HG03354 (cell line): ENCODE data around the gene SSR1.
A peak's percentile ranks its signal among the peaks of the same experiment; 100 is the strongest.

ENCODE experiments used
- ATAC-seq: cut with Tn5 transposase; IDR thresholded peaks from one replicate; pipeline ENCODE4 v1.9.1; 2021; ENCODE audit warnings: mild to moderate bottlenecking; ENCODE audit not compliant: unreplicated experiment, poor library complexity, severe bottlenecking

SSR1 gene

DNA sequence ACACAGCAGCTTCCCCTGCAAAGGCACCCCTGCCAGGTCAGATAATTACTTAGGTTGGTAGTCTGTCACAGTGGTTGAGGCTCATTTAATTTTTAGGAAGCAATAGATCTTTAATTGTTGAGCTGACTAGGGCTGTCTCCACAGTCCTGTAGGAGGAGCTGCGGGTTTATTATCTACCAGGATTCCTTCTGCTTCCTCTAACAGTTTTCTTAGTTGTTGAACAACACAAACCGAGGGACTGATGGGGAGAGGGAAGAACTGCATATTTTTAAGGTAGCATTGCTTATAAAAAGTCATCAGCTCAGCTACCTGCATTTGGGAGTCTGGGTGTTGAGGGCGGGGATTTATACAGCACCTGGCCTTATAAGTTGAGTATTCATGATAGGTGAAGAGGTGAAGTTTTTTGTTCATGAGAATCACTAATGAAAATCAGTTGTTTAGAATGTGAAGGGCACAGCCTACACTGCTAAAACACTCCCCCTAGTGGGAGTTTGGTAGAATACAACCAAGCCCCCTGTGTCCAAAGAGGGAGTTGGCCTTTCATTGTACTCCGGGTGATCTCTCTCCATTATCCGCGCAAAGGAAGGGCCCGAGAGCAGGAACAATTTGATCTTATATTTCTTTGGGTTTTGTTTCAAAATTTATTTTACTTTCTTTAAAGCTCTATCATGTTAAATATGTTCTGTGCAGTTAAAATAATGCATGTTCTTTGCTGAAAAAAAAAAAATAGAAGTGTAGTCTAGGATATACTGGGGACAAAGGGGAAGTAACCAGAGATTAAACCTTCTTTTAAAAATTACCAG, 69.6 kb downstream of the SSR1 start:
- peak; percentile 51 for ATAC-seq

DNA sequence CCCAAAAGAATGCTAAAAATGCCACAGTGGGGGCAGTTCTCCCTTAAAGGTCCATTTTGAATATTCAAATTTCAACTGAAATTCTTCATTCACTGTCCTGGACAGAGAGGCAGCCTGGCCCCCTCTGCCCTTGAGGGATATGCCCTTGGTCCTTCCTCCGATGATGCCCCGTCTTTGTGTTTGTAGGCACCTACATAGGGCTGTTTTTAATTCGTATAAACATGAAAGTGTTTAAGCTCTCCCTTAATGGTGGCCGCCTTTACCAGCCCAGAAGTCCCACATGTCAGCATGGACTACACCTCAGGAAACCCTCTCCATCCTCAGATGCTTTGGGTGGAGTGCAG, 70.2 kb downstream of the SSR1 start:
- no peak for ATAC-seq

DNA sequence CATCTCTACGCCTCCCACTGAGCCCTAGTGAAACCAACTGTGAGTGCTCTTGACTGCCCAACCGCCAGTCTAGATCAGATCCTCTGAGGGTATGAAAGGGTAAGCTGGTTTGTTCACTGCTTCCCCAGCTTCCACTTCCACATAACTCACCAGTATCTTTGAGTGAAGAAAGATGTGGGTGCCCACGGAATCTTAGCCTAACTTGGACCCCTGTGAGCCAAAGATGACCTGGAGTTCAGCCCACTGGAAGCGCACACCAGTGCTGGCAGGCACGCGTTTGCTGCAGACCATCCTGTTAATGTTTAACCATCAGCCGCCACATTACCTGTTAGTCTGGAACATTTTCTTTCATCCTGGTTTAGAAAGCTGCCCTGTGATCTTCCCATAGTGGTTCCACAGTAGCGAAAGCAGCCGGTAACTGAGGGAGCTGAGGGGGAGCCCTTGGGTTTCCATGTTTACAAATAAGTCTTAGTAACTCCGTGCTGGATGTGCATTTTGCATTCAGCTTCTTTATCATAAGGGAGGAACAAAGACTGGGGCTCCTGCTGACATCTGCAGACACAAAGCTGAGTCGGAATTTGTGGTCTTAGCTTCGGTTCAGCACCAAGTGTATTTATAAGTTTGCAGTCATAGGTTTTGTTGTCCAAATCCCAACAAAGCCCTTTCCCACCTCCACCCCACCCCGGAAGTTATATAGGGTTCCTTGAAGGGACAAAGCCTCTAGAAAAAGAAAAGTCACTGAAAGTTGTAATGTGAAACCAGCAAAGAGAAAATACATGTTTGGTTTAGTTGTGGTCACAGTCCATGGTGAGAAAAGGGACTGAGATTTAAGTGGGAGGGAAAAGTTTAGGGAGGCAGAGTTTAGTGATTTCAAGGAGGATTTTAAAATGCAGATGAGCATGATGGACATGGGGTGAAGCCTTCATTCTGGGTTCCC, 71.0 kb downstream of the SSR1 start:
- ATAC-seq: no peak

DNA sequence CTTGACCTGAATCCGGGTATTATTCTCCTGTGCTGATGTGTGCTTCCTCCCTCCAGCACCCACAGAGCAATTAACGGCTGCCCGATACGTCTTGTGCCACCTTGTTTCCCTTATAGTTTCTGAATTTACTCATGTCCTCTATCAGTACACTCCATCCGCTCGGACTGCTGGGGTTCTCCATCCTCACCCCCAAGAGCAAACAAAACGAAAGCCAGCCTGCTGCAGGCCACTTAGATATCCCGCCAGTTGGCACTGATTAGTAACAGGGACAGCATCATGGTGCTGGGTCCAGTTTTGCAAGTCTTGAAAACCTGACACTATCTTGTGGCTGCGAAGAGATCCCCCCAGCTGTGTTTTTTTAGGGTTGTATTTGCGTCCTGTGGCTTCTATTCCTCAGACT, 71.8 kb downstream of the SSR1 start:
- ATAC-seq: no peak

DNA sequence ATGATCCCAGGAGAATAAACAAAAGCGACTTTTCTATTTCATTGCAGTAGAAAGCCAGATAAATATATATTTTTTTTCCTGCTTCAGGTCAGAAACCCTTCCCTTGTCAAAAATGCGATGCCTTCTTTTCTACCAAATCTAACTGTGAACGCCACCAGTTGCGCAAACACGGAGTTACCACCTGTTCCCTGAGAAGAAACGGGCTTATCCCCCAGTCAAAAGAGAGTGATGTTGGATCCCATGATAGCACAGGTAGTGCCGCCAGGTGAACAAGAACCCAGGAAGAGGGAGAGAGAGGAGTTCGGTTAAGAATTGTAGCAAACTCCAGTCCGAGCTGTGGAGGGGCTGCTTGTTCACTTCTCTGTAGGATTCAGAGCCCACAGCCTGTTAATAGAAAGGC, 72.6 kb downstream of the SSR1 start:
- ATAC-seq: no peak

DNA sequence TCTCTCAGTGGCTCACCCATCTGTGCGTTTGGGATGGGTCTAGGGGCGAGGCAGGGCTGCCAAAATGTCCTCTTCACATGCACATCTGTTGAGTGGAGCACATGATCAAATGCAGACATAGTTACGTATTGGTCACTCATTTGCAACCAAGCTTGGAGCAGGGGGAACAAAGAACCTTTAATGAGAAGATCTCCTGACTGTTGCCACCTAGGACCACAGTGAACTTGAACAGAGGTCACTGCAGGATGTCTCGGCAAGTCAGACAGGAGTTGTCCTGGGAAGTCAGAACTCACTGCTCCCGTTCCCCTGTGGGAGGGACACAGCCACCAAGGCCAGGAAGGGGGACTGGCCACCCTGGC, 73.4 kb downstream of the SSR1 start:
- ATAC-seq: no peak

DNA sequence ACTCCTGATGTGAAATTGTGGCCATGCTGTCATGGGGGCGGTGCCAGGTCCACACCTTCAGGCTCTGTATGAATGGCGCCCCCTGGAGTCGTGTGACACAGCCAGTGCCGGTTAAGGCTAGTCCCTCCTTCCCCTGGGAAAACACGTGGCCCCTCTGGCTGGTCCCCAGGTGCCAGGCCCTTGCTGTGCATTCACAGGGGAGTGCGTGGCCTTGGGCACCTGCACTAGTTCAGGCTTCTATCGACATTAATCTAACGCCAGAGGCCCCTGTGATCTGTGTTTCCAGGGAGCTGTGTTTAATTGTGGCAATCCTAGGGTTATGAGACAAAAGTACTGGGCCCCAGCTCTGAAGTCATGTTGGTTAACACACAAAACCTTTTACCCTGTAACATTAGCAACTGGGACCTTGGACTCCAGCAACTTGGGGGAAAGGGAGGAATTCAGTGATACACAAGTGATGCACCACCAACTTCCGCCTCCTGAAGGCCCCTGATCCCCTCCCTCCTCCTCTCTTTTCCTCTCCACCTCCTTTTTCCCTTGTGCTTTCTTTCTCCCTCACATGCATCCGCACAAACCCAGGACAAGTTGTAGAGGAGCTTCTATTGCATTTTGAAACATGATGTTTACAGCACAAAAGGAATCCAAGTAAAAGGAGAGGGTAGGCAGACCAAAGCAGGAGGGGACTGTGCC, 74.0 kb downstream of the SSR1 start:
- peak; percentile 69 for ATAC-seq

DNA sequence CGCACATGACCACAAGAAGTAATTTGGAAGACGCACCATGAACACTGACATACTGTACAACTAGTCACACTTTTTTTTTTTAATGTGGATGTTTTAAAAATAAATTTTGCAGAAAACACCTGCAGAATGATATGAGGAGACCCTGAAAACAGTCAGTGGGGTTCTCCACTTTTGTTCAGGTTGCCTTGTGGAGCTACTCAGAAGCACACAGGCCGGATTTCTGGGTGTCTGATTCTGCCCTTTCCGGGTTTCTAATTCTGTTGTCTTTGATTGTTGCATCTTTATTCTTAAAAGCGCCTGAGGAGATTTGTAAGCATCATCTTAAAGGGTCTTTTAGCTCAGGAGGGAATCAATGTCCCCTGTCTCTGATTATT, 74.5 kb downstream of the SSR1 start:
- ATAC-seq: no peak

DNA sequence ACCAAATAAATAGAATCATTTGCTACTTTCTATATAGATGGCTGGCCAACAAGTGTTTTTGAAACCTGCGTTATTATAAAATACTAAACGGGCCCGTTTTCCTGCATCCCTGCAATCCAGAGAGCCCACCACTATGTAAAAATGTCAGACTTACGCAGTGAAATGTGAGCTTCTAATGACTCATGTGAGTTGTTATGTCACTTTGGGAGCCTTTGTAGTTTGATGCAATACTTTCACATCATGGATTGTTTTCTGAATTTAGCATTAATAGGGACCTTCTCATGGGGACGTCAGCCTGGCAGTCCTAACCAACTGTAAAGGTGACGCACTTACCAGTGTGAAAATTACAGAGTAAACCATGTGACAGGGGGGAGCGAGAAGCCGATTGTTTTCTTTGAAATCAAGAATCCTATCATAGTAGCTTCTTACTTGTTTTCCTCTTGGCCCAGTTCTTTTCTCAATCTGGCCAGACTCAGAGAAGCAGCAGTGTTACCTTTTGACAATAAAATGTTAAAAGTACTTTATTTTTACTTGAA, 75.3 kb downstream of the SSR1 start:
- no peak for ATAC-seq

DNA sequence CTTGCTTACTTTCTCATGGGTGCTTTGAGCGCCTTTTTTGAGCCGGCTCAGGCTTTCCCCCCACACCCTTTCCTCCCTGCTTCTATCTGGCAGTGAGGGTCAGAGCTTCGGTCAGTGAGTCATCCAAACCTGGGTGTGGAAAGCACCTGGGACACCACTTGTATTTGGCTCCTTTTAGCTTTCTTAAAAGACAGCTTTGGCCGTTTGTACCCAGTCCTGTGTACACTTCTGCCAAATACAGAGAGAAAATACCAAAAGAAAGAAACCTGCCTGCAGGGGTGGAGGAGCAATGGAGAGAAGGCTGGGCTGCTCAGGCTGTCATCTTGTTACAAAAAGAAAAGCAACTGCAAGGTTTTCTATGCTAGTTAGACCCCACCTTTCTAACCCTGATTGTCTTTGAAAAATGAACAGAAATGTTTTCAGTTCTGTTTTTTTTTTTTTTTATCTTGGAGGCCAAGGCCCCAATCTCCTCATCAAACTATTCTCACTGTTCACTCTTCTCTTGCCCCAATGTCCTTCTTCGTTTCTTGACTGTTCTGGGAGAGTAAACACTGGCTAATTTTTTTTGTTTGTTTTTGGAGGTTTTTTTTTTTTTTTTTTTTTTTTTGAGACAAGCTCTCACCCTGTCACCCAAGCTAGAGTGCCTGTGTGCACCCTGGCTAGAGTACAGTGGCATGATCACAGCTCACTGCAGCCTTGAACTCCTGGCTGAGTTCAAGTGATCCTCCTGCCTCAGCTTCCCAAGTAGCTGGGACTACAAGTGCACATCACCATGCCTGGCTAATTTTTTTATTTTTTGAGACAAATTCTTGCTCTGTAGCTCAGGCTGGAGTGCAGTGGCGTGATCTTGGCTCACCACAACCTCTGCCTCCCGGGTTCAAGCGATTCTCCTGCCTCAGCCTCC, 76.4 kb downstream of the SSR1 start:
- ATAC-seq: peak; percentile 58

DNA sequence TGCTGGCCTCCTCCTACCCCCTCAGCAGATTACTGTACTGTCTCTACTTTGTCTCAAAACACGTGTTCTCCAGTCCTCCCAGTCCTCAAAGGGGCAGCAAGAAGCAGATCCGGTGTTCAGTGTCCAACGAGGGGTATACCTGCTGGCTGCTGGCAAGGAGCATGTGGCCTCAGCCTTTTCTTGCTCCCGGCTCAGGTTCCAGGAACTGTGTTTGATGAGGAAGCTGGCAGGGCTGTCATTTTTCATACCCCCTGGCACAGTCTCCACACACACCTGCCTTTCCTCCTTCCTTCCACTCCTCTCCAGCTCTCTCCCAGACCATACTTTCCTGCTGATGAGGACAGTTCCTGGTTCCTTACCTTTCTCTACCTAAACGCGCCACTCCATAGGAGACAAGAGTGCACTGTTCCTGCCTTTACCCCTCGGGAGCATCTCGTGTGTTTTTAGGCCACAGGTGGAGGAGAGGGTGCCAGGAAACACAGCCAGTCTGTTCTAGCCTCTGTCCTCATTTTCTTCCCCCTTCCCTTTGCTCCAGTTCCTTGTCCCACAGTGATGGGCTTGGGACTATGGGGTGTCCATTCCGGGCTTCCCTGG, 77.2 kb downstream of the SSR1 start:
- no peak for ATAC-seq

DNA sequence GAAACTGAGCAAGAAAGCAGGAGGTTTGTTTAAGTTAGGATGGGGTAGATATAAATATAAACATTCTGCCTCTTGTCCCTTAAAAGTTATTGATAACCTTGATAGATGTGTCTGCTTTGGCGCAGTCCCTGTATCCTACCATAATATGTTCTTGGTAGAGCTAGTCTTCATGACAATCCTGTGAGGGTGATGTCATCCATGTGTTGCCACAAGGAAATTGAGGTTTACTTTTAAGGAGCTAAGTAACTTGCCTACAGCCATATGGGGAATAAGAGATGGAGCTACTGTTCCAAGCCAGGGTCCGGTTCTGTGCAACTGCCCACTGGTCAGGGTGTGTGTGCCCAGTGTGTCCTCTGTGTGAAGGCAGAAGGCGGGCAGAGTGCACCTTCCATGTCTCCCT, 78.5 kb downstream of the SSR1 start:
- no peak for ATAC-seq

DNA sequence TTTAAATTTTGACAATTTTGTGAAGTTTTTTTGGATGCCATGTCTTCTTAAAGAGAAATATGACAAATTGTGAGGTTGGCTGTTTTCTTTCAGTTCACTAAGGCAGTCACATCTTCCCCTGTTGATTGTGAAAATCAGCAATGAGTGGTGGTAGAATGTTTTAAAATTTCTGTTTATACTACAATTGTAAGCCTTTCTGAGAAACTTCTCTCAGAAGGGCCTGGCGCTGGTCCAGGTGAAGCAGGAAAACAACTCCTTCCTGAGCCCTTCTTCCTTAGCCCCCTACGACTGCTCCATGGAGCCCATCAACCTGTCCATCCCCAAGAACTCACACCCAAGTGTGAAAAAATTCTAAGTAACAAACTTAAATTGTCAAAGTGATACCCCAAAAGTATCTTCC, 80.6 kb downstream of the SSR1 start:
- no peak for ATAC-seq

DNA sequence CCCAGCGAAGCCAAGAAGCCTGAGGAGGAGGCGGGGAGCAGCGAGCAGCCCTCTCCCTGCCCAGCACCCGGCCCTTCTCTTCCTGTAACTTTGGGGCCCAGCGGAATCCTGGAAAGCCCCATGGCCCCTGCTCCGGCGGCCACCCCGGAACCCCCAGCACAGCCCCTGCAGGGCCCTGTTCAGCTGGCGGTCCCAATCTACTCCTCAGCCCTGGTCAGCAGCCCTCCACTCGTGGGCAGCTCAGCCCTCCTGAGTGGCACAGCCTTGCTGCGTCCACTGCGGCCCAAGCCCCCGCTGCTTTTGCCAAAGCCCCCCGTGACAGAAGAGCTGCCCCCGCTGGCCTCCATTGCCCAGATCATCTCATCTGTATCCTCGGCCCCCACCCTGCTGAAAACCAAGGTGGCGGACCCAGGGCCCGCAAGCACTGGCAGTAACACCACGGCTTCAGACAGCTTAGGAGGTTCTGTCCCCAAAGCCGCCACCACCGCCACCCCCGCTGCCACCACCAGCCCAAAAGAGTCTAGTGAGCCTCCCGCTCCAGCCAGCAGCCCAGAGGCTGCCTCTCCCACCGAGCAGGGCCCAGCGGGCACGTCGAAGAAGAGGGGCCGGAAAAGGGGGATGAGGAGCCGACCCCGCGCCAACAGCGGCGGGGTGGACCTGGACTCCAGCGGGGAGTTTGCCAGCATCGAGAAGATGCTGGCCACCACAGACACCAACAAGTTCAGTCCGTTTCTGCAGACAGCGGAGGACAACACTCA, 81.9 kb downstream of the SSR1 start:
- ATAC-seq: no peak

DNA sequence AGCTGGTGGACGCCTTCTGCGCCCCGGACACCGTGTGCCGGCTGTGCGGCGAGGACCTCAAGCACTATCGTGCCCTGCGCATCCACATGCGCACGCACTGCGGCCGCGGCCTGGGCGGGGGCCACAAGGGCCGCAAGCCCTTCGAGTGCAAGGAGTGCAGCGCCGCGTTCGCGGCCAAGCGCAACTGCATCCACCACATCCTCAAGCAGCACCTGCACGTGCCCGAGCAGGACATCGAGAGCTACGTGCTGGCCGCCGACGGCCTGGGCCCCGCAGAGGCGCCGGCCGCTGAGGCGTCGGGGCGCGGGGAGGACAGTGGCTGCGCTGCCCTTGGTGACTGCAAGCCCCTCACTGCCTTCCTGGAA, 82.7 kb downstream of the SSR1 start:
- ATAC-seq: no peak

DNA sequence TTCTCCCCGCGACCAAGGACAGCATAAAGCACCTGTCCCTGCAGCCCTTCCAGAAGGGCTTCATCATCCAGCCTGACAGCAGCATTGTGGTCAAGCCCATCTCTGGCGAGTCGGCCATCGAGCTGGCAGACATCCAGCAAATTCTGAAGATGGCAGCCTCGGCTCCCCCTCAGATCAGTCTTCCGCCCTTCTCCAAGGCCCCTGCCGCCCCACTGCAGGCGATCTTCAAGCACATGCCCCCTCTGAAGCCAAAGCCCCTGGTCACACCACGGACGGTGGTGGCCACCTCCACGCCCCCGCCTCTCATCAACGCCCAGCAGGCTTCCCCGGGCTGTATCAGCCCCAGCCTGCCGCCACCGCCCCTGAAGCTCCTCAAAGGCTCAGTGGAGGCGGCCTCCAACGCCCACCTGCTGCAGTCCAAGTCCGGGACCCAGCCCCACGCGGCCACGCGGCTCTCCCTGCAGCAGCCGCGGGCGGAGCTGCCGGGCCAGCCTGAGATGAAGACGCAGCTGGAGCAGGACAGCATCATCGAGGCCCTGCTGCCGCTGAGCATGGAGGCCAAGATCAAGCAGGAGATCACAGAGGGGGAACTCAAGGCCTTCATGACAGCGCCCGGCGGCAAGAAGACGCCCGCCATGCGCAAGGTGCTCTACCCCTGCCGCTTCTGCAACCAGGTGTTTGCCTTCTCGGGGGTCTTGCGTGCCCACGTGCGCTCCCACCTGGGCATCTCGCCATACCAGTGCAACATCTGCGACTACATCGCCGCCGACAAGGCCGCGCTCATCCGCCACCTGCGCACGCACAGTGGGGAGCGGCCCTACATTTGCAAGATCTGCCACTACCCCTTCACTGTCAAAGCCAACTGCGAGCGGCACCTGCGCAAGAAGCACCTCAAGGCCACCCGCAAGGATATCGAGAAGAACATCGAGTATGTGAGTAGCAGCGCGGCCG, 83.3 kb downstream of the SSR1 start:
- no peak for ATAC-seq

DNA sequence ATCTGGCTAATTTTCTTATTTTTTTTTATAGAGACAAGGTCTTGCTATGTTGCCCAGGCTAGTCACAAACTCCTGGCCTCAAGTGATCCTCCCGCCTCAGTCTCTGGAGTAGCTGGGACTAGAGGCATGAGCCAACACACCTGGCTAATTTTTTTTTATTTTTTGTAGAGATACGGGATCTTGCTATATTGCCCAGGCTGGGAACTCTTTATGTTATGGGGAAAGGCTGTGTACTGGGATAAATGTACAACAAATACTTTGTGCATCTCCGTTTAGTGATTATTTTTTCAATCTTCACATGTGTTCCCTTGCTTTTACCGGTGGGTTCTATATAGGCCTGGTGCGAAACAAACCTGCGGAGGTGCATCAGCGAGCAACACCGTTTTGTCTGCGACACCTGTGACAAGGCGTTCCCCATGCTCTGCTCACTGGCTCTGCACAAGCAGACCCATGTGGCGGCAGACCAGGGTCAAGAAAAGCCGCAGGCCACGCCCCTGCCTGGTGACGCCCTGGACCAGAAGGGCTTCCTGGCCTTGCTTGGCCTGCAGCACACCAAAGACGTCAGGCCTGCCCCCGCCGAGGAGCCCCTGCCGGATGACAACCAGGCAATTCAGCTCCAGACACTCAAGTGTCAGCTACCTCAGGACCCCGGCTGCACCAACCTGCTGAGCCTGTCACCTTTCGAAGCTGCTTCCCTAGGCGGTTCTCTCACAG, 84.2 kb downstream of the SSR1 start:
- ATAC-seq: no peak
